ENCODE measurements around the gene CTXN1. TPM values are rescaled to one million over a fixed set of nuclear protein-coding genes. Genes with fewer than 3 reads are reported as not detected.

The CTXN1 gene
- total RNA-seq, 4 donors from 2014 or later, result 2.9 to 29.7 (median 4.8) TPM

- intact Hi-C loops (cut with DNase I; ENCODE audit: low total_unique reads), result no loop called here
- Histone ChIP-seq H3K4me1 (peaks cover 43 to 68% (median 52%) of the 10 kb centered on the region in 4 donors), H3K4me3 (peak overlapping the region; percentile 29 to 57 (median 49))
Observed at GRCh38 chr19:7925171-7925851, 624 bp downstream of the CTXN1 start.

GRCh38 chr19:7924651-7925170 is 1.2 kb downstream of the CTXN1 start:
- DNase-seq, result no peak
- H3K4me1 ChIP-seq, result peaks cover 44 to 65% (median 53%) of the 10 kb centered on the region in 4 donors
- H3K27ac ChIP-seq, result peak overlapping the region; percentile 26 to 91 (median 83)
- WGBS, 2 donors (ENCODE audit: low coverage in 1 of 2), result 38 to 42% methylated on average over 8 to 33 of the region's 34 CpGs
- intact Hi-C loops (cut with DNase I; ENCODE audit: low total_unique reads), result no loop called here
- peaks cover 0 to 10% (median 0%) of the 10 kb centered on the region in 4 donors for H3K36me3 ChIP-seq
- peak overlapping the region; percentile 29 to 57 (median 49) for H3K4me3 ChIP-seq
- in situ Hi-C loops (cut with MboI; ENCODE audit: low pct_ligation_motif_present in 1 of 4, low pct_unique_long_range_greater_than_20kb in 1 of 4, low sequenced_read_pairs in 3 of 4), result no loop called here
- H3K27me3 ChIP-seq, result peaks cover under 1% of the 10 kb centered on the region
- H3K9me3 ChIP-seq, result no peaks in the 10 kb centered on the region
- no peak for TF ChIP-seq POLR2AphosphoS5 (IDR thresholded peaks at IDR 0.05)
- no peak for TF ChIP-seq POLR2A (IDR thresholded peaks at IDR 0.05)
- TF ChIP-seq EP300 (IDR thresholded peaks at IDR 0.05; ENCODE audit: low read depth), result no peak
- TF ChIP-seq CTCF (IDR thresholded peaks at IDR 0.05), result no peak

More at GRCh38 chr19:7925171-7925851, 624 bp downstream of the CTXN1 start:
- Histone ChIP-seq H3K27ac (peak overlapping the region; percentile 26 to 91 (median 83)), H3K27me3 (no peaks in the 10 kb centered on the region), H3K9me3 (no peaks in the 10 kb centered on the region), H3K36me3 (peaks cover 0 to 10% (median 0%) of the 10 kb centered on the region in 4 donors)
- whole genome bisulfite sequencing, 2 donors (ENCODE audit: low coverage in 1 of 2), result 1% methylated on average over 51 of the region's 98 CpGs; no CpG with 5 or more reads in 1 of the 2 donors
- in situ Hi-C loops (cut with MboI; ENCODE audit: low pct_ligation_motif_present in 1 of 4, low pct_unique_long_range_greater_than_20kb in 1 of 4, low sequenced_read_pairs in 3 of 4), result no loop called here
- TF ChIP-seq EP300 (IDR thresholded peaks at IDR 0.05; ENCODE audit: low read depth) (no peak), CTCF (IDR thresholded peaks at IDR 0.05) (peak; percentile 42 to 90 (median 85)), POLR2AphosphoS5 (IDR thresholded peaks at IDR 0.05) (peak in 1 of 3 donors; percentile 10)
- peak; percentile 77 for DNase-seq

- intact Hi-C loops (cut with DNase I; ENCODE audit: low total_unique reads), result no loop called here
- peak overlapping the region; percentile 26 to 91 (median 83) for H3K27ac ChIP-seq
Observed at GRCh38 chr19:7924241-7924640, 1.7 kb downstream of the CTXN1 start.

More at GRCh38 chr19:7924241-7924640, 1.7 kb downstream of the CTXN1 start:
- no peak for DNase-seq
- Histone ChIP-seq H3K9me3 (no peaks in the 10 kb centered on the region), H3K4me3 (no peak overlapping the region), H3K36me3 (peaks cover 0 to 10% (median 0%) of the 10 kb centered on the region in 4 donors), H3K27me3 (peaks cover 5% of the 10 kb centered on the region), H3K4me1 (peaks cover 43 to 65% (median 52%) of the 10 kb centered on the region in 4 donors)
- in situ Hi-C loops (cut with MboI; ENCODE audit: low pct_ligation_motif_present in 1 of 4, low pct_unique_long_range_greater_than_20kb in 1 of 4, low sequenced_read_pairs in 3 of 4), result no loop called here
- 49% methylated on average over 12 of the region's 12 CpGs; no CpG with 5 or more reads in 1 of the 2 donors for WGBS, 2 donors (ENCODE audit: low coverage in 1 of 2)
- TF ChIP-seq POLR2AphosphoS5 (IDR thresholded peaks at IDR 0.05), result no peak
- TF ChIP-seq EP300 (IDR thresholded peaks at IDR 0.05; ENCODE audit: low read depth), result no peak
- no peak for TF ChIP-seq POLR2A (IDR thresholded peaks at IDR 0.05)
- no peak for TF ChIP-seq CTCF (IDR thresholded peaks at IDR 0.05)

Data from transverse colon (tissue), 4 donors.